NCI-H1105 treated with DMSO at 0.1 percent for 48 hours (cell line): ENCODE measurements around the gene LDLRAP1.

Experiments
- DNase-seq: peaks from one replicate; lab custom pipeline; 2025; lab: John Stamatoyannopoulos, UW

The LDLRAP1 gene

GRCh38 chr1:25544243-25544764 lies 898 bp downstream of the LDLRAP1 start:
- DNase-seq, result peak; percentile 50

- peak; percentile 18 for DNase-seq
These were observed 1.4 kb downstream of the LDLRAP1 start for GRCh38 chr1:25544819-25545218.

- no peak for DNase-seq
These were observed 2.4 kb downstream of the LDLRAP1 start for GRCh38 chr1:25545767-25546166.

- no peak for DNase-seq
These were observed 2.8 kb downstream of the LDLRAP1 start for GRCh38 chr1:25546193-25546592.

- no peak for DNase-seq
These were observed 5.2 kb downstream of the LDLRAP1 start for GRCh38 chr1:25548601-25549000.

- no peak for DNase-seq
These were observed 6.1 kb downstream of the LDLRAP1 start for GRCh38 chr1:25549273-25550154.

- no peak for DNase-seq
These were observed 6.7 kb downstream of the LDLRAP1 start for GRCh38 chr1:25550155-25550506.

GRCh38 chr1:25550683-25551310 lies 7.4 kb downstream of the LDLRAP1 start:
- no peak for DNase-seq

- no peak for DNase-seq
These were observed 10.5 kb downstream of the LDLRAP1 start for GRCh38 chr1:25553749-25554429.

GRCh38 chr1:25554430-25554780 lies 11.0 kb downstream of the LDLRAP1 start:
- no peak for DNase-seq

GRCh38 chr1:25554886-25555752 lies 11.7 kb downstream of the LDLRAP1 start:
- no peak for DNase-seq

- no peak for DNase-seq
These were observed 12.3 kb downstream of the LDLRAP1 start for GRCh38 chr1:25555753-25556092.

- DNase-seq, result no peak
These were observed 12.8 kb downstream of the LDLRAP1 start for GRCh38 chr1:25556132-25556670.

GRCh38 chr1:25556791-25557476 lies 13.5 kb downstream of the LDLRAP1 start:
- no peak for DNase-seq

GRCh38 chr1:25557543-25557942 lies 14.1 kb downstream of the LDLRAP1 start:
- DNase-seq, result no peak

GRCh38 chr1:25559031-25559430 lies 15.6 kb downstream of the LDLRAP1 start:
- DNase-seq, result no peak

GRCh38 chr1:25560001-25560400 lies 16.6 kb downstream of the LDLRAP1 start:
- DNase-seq, result no peak

- DNase-seq, result no peak
These were observed 17.4 kb downstream of the LDLRAP1 start for GRCh38 chr1:25560788-25561187.

- DNase-seq, result no peak
These were observed 18.2 kb downstream of the LDLRAP1 start for GRCh38 chr1:25561421-25562100.

- peak; percentile 12 for DNase-seq
These were observed 18.9 kb downstream of the LDLRAP1 start for GRCh38 chr1:25562101-25562927.
